HG02798 (cell line): ENCODE data around the gene REPIN1.

Experiments used
- ATAC-seq: cut with Tn5 transposase; IDR thresholded peaks from one replicate; pipeline ENCODE4 v1.9.1; 2021; ENCODE audit warnings: mild to moderate bottlenecking; ENCODE audit not compliant: unreplicated experiment, poor library complexity

The REPIN1 gene

DNA sequence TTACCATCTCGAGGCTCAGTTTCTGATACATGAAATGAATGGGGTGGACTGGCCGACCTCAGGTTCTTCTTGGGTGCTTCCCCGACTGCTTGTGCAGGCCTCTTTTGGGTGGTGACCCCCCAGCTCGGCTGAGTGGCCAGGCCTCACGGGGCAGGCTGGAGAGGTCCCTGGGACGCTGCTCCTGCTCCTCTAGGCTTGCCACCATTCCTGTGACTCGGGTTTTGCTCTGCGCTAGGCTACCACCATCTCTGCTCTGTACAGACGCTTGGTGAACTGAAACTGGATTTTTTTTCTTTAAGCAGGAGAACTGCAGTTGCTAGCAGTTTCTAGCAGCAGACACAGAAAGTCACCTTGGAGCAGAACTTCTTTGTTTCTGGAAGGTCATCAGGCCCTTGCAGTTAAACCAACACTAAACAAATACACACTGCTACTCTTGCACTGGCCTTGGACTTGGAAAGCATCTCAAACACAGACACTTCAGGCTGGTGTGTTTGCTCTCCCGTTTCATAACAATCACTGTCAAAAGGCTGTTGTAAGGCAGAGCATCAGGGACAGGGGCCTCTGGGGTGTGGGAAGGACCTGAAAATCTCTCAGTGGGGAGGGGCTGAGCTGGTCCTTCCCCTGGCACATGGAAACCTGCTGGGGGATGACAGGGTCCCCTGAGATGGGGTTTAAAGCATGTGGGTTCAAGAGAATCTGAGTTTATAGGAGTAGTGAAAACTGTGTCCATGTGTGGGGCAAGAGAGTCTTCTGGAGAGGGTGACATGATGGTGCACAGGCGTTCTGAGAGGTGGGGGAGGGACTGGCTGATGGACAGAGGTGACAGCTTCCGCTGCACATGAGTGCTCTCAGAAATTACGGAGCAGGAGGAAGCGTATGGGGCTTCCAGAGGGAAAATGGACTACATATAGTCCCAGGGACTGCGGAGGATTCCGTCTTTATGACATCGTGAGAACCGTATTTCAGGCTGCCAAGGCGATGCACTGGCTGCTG is 46.8 kb downstream of the REPIN1 start:
- ATAC-seq, result no peak

DNA sequence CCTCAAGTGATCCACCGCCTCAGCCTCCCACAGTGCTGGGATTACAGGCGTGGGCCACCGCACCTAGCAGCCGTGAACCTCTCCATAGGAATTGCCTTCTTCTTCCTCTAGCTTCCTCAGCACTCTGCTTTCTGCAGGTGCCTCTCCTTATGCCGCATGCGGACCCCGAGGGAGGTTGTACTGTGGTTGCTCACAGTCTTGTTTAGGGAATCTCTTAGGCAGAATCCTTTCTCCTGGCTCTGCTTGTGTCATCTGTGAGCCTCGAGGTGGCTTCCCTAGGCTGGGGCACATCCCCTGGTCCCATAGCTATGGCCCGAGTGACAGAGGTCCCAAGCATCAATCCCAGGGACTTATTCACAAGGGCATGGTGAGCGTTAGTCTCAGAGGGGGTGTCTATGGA is 48.6 kb downstream of the REPIN1 start:
- ATAC-seq, result no peak

DNA sequence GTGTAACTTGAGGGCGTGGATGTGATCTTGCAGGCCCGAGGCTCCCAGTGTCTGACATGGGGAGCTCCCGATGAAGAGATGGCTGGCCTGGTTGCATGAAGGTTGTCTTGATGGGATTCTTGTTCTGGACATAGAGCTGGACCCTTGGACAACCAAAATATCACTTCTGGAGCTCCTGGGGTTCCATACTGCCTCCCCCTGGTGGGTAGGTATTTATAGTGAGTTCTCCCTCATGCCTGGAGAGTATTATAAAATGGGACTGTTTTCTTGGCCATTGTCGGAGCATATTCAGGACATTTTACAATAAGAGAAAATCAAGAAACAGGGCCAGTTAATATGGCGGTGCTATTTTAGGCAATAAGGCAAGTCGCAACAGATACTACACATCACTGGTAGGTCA is 49.2 kb downstream of the REPIN1 start:
- ATAC-seq, result no peak

DNA sequence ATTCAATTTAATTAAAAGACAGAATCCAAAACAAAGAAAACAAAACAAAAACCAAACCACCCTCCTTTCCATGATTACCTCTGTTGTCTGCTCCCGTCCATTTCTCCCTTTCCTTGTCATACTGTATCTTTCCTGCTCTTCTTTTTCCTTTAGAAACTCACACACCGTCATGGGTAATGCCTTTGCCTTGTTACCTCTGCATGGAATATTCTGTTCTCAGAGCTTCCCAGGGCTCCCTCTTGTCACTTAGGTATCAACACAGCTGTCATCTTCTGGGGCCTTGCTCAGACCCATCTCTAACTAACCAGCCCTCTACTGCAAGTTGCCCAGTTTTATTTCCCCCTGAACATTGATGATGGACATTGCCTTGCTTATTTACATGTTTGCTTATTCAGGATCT is 51.6 kb downstream of the REPIN1 start:
- ATAC-seq, result no peak

DNA sequence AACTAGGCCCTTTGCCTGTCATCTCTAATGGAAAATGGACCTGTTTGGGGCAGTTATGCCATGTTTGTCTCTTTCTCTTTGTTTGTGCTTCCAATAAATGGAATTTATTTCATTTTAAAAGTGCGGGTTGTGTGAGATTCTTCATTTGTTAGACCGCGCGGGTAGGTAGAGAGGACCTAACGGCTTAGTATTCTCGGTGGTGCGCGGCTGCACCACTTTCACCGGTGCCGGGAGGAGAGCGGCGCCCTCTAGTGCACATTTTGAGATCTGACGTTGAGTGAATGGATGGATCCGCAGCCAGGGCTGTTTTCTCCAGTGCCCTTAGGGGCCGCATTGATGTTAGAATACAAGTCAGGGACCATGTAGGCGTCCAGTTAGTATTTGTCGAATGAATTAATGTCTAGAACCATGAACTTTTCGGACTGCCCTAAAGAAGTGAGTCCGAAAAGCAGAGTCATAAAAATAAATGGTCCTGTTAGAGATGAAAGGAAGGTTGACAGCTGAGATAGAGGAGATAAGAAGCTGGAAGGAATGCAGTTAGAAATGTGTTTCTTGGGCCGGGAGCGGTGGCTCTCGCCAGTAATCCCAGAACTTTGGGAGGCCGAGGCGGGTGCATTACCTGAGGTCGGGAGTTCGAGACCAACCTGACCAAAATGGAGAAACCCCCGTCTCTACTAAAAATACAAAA is 52.5 kb downstream of the REPIN1 start:
- ATAC-seq, result peak; percentile 97

DNA sequence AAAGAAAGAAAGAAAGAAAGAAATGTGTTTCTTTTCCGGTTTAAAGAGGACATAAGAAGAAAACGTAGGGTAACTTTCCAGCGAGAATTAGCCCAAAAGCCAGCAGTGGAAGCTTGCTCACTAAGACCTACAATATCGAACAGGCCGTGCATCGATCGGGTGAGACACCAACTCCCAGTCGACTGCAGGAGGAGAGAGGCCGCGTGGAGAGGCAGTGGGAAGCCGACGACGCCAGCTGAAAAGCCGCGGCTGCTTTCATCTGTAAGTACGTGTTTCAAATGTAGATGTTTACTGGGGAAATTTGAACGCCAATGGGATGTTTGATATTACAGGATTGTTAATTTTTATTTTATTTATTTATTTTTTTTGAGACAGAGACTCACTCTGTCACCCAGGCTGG is 53.2 kb downstream of the REPIN1 start:
- no peak for ATAC-seq
